NCI-H82 treated with DMSO at 0.1 percent for 48 hours (cell line): ENCODE results near the gene MCM3.

Experiments used
- DNase-seq: peaks from one replicate; lab custom pipeline; 2025; ENCODE audit not compliant: unreplicated experiment; lab: John Stamatoyannopoulos, UW

The MCM3 gene

DNA sequence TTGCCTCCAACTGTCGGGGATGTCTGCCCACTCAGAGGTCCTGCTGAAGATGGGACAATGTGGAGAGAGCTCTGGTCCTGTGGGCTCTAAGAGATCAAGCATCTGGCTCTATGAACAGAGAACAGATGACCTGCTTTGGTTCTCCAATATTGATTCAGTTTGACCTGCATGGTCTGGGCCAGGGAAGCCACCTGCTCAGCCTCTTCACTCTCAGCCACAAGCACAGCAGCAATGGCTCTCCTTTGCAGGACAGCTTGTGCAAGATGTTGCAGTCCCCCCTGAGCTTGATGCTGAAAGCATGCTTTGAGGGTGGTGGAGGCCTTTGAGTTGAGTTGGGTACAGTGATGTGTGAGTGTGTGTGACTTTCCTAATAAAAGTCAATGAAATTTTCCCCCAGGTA, 18.6 kb upstream of the MCM3 start:
- no peak for DNase-seq

- no peak for DNase-seq
These were observed 16.8 kb upstream of the MCM3 start for GRCh38 chr6:52301326-52301725.

GRCh38 chr6:52300489-52300931, 16.0 kb upstream of the MCM3 start:
- DNase-seq, result no peak

DNA sequence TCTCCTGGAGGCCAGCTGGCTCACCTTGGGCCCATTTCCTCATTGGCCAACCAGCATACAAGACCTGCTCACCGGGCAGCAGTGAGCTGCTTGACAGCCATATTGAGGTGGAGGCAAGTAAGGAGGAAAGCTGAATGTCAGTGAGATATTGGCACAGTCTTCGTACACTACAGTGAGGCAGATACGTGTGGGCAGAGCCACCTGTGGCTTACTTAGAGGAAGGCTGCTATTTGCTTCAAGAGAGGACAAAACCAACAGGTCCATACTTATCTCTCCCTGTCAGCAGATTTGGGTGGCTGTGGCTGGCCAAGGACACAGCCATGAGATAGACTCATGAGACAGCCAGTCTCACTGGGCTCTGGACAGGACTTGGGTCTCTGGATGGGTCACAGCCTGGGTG, 15.1 kb upstream of the MCM3 start:
- DNase-seq, result no peak

DNA sequence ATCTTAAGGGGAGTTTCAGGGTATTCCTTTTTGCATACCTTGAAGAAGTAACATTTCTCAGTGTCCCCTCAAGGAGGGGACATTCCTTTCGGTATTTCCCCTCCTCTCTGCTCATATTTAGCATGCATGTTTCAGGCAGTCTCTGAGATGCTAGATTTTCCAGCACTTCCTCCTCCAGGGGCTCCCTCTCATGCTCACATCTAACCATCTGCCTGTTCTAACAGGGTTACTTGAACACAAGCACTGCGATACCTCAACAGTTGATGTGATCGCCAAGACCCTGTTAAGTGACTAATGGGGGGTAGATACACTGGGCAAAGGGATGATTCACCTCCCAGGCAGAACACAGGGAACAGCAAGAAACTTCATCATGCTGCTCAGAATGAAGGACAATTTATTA, 12.9 kb upstream of the MCM3 start:
- no peak for DNase-seq

DNA sequence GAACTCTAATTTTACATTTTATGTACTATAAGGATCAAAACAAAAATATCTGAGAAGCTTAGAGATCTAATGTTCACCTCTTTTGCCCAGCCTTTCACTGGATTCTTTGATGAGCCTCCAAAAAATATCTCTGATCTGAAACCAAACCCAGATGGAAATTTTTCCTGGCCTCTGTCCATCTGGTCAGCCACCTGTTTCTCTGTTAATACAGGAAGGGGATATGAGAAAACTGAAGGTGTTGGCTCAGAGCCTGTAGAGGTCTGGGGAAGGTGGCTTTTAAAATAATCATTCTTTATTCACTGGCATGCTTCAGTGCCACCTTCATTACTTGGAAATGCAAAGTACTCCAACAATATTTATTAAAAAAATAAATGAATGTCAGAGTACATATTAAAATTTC, 8.5 kb upstream of the MCM3 start:
- no peak for DNase-seq

GRCh38 chr6:52288841-52289240, 4.3 kb upstream of the MCM3 start:
- DNase-seq, result no peak

GRCh38 chr6:52288216-52288615, 3.7 kb upstream of the MCM3 start:
- DNase-seq, result no peak

DNA sequence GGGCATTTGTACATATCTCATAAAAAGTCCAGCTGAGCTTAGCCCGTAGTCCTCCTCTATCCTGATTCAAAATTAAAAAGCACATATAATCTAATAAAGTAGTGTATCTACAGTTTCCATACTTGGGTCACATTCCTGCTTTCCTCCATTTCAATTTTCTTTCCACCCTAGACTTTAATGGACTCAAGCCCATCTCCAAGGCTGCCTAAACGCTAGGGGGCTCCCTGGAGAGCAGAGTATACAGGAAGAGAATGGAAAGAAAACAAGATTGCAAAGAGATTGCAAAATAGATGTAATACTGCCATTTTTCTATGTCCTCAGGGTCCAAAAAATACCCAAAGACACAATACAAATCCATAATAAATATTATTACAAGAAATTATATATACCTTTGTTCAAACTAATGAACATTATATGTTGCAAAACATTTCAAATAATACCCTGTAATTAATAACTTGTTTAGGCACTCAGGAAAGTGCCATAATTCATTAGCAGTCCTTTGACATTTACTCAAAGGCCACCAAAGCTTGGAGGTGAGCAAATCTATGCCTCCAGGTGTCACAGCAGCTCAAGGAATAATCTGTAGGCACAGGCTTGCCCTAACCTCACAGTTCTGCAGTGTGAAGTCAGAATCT, 2.4 kb upstream of the MCM3 start:
- peak; percentile 63 for DNase-seq

DNA sequence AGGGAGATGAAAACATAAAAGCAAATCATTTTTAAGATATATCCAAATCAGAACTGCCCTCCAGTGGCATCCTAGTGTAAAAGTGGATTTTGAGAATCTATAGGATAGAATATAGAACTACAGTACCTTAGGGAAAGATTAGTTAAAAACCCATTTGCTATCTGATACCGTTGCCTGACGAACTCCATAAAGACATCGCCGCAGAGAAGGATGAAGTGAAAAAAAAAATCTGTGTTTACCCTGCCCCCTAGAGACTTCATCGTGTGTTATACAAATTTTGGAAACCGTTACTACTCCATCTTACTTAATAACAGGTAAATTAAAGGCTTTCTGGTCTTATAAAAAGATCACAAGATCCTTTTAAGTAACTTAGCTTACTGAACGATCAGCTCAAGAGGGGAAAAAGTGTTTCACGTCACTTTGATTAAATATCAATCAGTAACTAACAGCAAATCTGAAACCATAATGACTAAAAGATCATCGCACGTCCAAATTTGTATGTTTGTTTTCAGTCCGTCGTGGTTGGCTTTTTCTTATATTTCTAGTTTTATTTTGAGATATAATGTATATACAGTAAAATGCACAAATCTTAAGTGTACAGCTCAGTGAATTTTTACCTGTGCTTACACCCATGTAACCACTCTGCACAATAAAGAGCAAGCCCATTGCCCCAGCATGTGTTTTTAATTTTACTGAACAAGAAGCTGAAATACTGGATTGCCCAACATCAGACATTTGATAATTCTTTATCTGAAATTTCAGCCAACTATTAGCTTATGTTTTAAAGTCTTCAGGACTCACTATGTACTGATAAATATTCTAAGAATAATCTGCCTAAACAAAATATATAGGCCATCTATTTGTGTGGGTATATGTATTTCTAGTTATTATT, 881 bp upstream of the MCM3 start:
- peak; percentile 80 for DNase-seq

DNA sequence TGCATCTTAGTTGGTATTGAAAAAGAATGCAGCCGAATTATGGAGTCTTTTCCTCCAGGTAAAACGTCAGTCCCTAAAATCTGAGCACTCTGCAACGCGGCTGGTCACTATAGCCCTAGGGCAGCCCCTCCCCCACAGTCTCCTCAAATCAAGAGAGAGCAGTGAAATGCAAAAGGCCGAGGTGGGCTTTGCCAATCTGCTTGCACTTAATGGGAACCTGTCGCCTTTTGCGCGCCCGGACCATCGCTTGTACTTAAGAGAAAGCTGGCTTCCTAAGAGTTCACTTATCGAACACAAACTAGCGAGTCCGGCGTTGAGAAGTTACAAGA, 447 bp downstream of the MCM3 start:
- DNase-seq, result peak; percentile 43

GRCh38 chr6:52283111-52283510, 1.4 kb downstream of the MCM3 start:
- DNase-seq, result no peak

- no peak for DNase-seq
These were observed 8.4 kb downstream of the MCM3 start for GRCh38 chr6:52276130-52276529.

DNA sequence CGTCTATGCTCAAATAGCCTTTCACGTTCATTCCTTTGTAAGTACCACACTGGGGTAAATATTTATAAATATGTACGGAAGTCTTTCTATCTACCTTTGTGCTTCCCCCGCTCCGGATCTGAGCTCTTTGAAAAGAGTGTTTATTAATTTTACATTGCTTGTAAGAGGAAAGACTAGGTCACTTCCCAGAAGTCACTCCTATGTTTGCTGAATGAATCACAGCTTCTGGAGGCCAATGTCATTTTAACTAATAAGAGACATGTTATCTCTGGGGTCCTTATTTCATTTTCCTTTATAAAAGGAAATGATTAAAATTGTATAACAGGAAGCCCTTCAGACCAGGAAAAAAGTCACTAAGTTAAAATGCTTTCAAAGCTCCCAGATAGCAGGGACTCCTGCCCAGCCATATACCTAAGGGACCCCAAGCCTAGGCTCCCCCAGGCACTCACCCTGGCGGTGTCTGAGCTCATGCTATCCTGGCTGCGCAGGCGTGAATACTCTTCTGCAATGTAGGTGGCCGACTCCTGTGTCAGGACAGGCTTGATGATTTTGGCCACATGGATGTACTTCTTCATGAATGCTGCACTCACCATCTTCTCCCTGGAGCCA, 12.6 kb downstream of the MCM3 start:
- no peak for DNase-seq

- peak; percentile 24 for DNase-seq
These were observed 20.6 kb downstream of the MCM3 start for GRCh38 chr6:52263709-52264540.

- DNase-seq, result no peak
These were observed 21.8 kb downstream of the MCM3 start for GRCh38 chr6:52262620-52263344.

DNA sequence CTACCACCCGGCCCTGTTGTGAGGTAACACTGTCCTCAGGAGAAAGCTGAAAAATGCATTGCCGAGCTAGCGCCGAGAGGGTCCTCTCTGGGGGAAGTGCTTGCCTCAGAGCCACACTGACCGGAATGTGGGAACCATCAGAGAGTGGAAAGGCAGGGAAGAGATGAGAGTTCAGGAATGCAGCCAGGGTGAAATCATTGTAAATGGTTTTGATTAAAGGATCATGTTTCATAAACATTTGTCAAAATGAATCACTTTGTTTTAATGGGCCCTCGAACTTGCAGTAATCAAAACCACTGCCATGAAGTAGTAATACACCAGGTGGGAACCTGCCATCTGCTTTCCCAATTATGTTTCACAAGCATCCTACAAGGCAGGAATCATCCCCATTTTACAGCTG, 23.3 kb downstream of the MCM3 start:
- DNase-seq, result no peak

GRCh38 chr6:52260634-52261033, 23.9 kb downstream of the MCM3 start:
- no peak for DNase-seq

- no peak for DNase-seq
These were observed 29.1 kb downstream of the MCM3 start for GRCh38 chr6:52255434-52255833.

GRCh38 chr6:52254731-52255378, 29.7 kb downstream of the MCM3 start:
- DNase-seq, result no peak
